Measurements from ENCODE around the gene ENDOV. TPM values are rescaled to one million over a fixed set of nuclear protein-coding genes. Genes with fewer than 3 reads are reported as not detected.

The ENDOV gene
- total RNA-seq, result 14.0 and 21.2 TPM in 2 replicates
- 33.8 and 43.6 TPM in 2 replicates for polyA plus RNA-seq

GRCh38 chr17:80414803-80415625 lies at the start of gene ENDOV:
ENDOV (plus strand) TSS chr17:80415167; CDS start chr17:80415195, 28 bp downstream.
- Histone ChIP-seq H4K20me1 (ENCODE audit: insufficient read depth, poor library complexity, severe bottlenecking) (peaks cover 3% of the 10 kb centered on the region), H3K9me2 (replicated peaks; ENCODE audit: insufficient read depth) (no peaks in the 10 kb centered on the region), H3K4me3 (peak within 1 kb of the TSS; percentile 92), H3K4me1 (ENCODE audit: insufficient read depth) (peaks cover 4% of the 10 kb centered on the region), H3K79me2 (peaks cover 31% of the 10 kb centered on the region), H3K4me2 (peak within 1 kb of the TSS; percentile 98), H3K9me3 (ENCODE audit: low read depth) (no peaks in the 10 kb centered on the region), H3K27ac (peak within 1 kb of the TSS; percentile 100), H3K27me3 (no peaks in the 10 kb centered on the region), H2AFZ (peak within 1 kb of the TSS; percentile 86), H3K36me3 (replicated peaks; ENCODE audit: insufficient read depth, low read depth) (no peaks in the 10 kb centered on the region)
- TF ChIP-seq EZH2 (IDR thresholded peaks at IDR 0.05; ENCODE audit: borderline replicate concordance), result no peak
- TF ChIP-seq EZH2phosphoT487 (IDR thresholded peaks at IDR 0.05; ENCODE audit: low read depth, severe bottlenecking, unreplicated experiment), result no peak
- no peak for TF ChIP-seq CTCF (IDR thresholded peaks at IDR 0.05; ENCODE audit: poor library complexity)
- DNase-seq (ENCODE audit: low spot score), result peak; percentile 96
- WGBS (ENCODE audit: low lambda C conversion rate, missing lambda C conversion rate), result 1% methylated on average over 91 of the region's 97 CpGs

DNA sequence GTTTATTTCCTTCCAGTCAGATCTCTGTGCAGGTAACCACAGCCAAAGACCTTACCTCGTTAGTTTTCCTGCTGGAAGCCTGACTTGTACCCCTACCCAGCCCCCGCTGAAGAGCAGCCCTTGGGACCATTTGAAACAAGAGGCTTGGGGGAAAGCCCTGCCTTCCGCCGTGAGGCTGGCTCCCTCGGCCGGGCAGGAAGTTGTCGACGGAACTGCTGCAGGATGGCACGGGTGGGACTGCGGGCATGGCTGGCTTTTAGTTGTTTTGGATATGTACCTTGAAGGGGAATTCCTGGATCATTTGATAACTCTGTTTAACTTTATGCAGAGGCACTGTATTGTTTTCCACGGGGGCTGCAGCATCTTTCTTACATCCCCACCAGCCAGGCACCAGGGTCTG lies 49.0 kb upstream of the ENDOV start:
- no peaks in the 10 kb centered on the region for H3K79me2 ChIP-seq
- no peaks in the 10 kb centered on the region for H3K36me3 ChIP-seq (replicated peaks; ENCODE audit: insufficient read depth, low read depth)
- 92% methylated on average over 11 of the region's 11 CpGs for WGBS (ENCODE audit: low lambda C conversion rate, missing lambda C conversion rate)

GRCh38 chr17:80367503-80367902 lies 47.5 kb upstream of the ENDOV start:
- no peaks in the 10 kb centered on the region for H3K9me3 ChIP-seq (ENCODE audit: low read depth)
- H4K20me1 ChIP-seq (ENCODE audit: insufficient read depth, poor library complexity, severe bottlenecking), result no peaks in the 10 kb centered on the region
- no peak for DNase-seq (ENCODE audit: low spot score)
- H3K79me2 ChIP-seq, result no peaks in the 10 kb centered on the region
- no peak for TF ChIP-seq EZH2phosphoT487 (IDR thresholded peaks at IDR 0.05; ENCODE audit: low read depth, severe bottlenecking, unreplicated experiment)
- TF ChIP-seq EZH2 (IDR thresholded peaks at IDR 0.05; ENCODE audit: borderline replicate concordance), result no peak
- TF ChIP-seq CTCF (IDR thresholded peaks at IDR 0.05; ENCODE audit: poor library complexity), result no peak
- no peak overlapping the region for H3K4me2 ChIP-seq
- H3K27me3 ChIP-seq, result no peaks in the 10 kb centered on the region
- no peaks in the 10 kb centered on the region for H3K4me1 ChIP-seq (ENCODE audit: insufficient read depth)
- H2AFZ ChIP-seq, result no peak overlapping the region
- no peak overlapping the region for H3K27ac ChIP-seq
- H3K4me3 ChIP-seq, result no peak overlapping the region
- H3K36me3 ChIP-seq (replicated peaks; ENCODE audit: insufficient read depth, low read depth), result no peaks in the 10 kb centered on the region
- no peaks in the 10 kb centered on the region for H3K9me2 ChIP-seq (replicated peaks; ENCODE audit: insufficient read depth)
- WGBS (ENCODE audit: low lambda C conversion rate, missing lambda C conversion rate), result 88% methylated on average over 17 of the region's 17 CpGs

More for the DNA sequence above, 49.0 kb upstream of the ENDOV start:
- H3K27ac ChIP-seq, result no peak overlapping the region
- no peak for DNase-seq (ENCODE audit: low spot score)
- no peaks in the 10 kb centered on the region for H4K20me1 ChIP-seq (ENCODE audit: insufficient read depth, poor library complexity, severe bottlenecking)
- no peaks in the 10 kb centered on the region for H3K4me1 ChIP-seq (ENCODE audit: insufficient read depth)
- H3K4me3 ChIP-seq, result no peak overlapping the region
- H3K9me2 ChIP-seq (replicated peaks; ENCODE audit: insufficient read depth), result no peaks in the 10 kb centered on the region
- H2AFZ ChIP-seq, result no peak overlapping the region
- TF ChIP-seq CTCF (IDR thresholded peaks at IDR 0.05; ENCODE audit: poor library complexity) (no peak), EZH2phosphoT487 (IDR thresholded peaks at IDR 0.05; ENCODE audit: low read depth, severe bottlenecking, unreplicated experiment) (no peak), EZH2 (IDR thresholded peaks at IDR 0.05; ENCODE audit: borderline replicate concordance) (no peak)
- no peak overlapping the region for H3K4me2 ChIP-seq
- H3K27me3 ChIP-seq, result no peaks in the 10 kb centered on the region
- H3K9me3 ChIP-seq (ENCODE audit: low read depth), result no peaks in the 10 kb centered on the region

All from hepatocyte (in vitro differentiated cells).